Left renal pelvis (tissue), 4 donors: ENCODE results near the gene ONECUT1. TPM values are rescaled to one million over a fixed set of nuclear protein-coding genes. Genes with fewer than 3 reads are reported as not detected.

Experiments
- DNase-seq, 4 donors: peaks; one replicate each; pipeline ENCODE4 v3.0.0-alpha.2; 2013; ENCODE audit warnings: low read depth in 4 of 4, low spot score in 3 of 4
- polyA plus RNA-seq, 4 donors: library from polyadenylated mRNA; unstranded; fragments of 120-200 nt; gene quantifications; one replicate each; pipeline ENCODE4 v1.2.1, GENCODE V29; 2013; ENCODE audit not compliant: insufficient read length in 4 of 4

Gene ONECUT1
- polyA plus RNA-seq, 4 donors, result 0.14 to 0.29 (median 0.20) TPM; not detected in 1

DNA sequence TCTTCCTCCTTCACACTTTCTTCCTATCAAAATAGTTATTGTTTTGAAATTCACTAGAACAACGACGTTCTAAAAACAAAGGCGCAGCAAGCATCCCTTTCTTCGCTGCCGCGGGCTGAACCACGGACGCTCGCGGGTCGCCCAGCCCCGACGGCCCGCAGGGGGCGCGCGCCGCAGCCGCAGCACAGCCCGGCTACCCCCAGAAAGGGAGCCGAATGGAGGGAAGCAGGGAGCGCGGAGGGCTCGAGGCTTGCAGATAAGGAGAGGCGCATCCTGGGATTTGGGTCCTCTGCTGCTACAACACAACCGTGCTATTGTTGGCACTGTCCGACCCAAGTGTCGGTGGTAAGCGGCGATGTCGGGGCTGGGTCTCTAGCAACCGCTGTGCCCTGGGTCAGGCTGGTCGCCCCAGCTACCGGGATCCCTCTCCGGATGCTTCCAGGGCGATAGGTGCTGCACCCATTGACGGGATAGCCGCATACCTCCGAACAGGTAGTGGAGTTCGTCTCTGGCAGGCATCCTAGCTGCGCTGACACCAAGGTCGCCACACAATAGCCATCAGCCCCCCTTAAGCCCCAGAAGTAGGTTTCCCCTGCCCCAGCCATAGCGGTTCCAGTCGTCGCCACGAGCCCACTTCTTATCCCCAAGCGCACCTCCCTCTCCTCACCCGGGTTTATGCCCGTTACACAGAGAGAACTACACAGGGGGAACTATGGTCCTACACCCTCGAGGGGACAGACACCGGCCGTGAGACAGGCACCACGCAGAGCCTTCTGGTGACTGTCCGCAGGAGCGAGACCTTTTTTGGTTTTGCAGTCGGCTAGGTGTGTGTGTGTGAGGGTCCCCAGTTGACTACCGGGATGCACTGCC lies 6.0 kb downstream of the ONECUT1 start:
- DNase-seq, result no peak

DNA sequence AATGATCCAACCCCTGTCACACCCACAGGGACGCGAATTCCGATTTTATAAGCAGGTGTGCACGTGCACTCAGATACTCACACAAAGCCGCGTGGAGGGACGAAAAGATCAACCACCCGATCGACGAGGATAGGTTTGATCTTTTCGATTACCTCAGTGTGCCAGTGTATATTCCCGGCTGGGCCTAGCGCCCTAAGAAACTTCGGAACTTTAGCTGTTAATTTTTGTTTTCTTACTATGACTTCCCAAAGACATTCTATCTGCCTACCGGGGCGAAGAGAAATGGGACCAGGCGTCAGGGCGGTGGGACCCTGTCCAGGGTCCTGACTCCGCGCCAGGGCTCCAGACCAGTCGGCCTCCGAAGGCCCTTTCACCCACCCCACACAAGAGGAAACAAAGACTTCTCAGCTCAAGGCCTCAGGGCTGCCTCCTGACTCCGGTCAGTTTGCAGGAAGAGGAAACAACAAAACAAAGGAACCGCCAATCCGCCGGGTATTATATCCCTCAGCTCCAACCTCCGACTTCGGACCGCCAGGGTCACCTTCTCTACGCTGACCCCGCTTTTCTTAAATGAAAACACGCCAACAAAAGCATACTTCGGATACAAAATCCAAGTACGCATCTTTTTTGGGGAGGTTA lies 6.8 kb downstream of the ONECUT1 start:
- no peak for DNase-seq

DNA sequence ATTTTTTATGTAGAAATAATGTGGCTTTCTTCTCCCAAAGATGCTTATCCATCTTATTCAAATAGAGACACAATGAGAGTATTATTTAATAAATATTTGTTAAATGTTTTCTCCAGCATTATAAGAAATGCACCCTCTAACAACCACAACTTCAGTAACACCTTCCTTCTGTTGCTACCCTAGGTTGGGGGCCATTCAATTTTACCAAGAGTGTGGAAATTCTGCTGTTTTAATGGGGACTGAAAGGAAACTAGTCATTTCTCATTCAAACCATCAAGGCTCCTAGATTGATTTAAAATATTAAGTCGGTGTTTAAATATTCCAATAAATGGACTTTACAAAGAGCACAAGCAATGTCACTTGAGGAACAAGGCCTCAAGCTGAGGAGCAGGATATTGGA lies 7.6 kb downstream of the ONECUT1 start:
- DNase-seq, result no peak

DNA sequence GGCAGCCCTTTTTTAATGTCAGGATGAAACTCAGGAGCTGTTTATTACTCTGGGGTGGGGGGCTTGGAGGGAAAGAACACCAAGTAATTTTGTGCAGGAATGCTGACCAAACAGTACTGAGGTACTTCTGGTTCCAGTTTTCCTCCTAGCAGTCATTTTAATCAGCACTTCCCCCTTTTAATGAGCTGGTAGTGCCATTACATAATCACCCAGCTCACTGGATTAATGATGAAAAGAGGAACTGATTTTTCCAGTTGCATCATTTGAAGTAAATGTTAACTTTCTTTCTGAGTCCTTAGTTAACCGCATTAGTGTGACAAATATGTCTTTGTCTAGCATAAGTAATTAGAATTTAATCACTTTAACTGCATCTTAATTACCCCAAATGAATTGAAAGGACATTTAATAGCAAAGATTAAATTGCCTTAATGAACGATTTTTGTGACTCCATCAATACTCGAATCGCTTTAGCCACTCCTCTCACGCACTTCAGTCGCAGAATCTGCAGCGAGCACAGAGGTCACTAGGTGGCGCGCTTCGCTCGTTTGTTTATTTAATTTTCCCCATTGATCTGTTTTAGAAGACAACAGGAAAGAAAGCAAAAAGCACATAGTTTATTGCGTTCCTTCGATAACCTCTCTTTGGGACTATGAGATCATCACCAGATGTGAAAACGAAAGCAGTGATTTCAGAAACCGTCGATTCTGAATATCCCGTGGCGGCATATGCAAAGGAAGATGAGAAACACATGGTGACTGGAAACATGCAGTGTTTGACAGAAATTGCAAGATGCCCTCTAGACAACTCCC lies 9.8 kb downstream of the ONECUT1 start:
- no peak for DNase-seq

DNA sequence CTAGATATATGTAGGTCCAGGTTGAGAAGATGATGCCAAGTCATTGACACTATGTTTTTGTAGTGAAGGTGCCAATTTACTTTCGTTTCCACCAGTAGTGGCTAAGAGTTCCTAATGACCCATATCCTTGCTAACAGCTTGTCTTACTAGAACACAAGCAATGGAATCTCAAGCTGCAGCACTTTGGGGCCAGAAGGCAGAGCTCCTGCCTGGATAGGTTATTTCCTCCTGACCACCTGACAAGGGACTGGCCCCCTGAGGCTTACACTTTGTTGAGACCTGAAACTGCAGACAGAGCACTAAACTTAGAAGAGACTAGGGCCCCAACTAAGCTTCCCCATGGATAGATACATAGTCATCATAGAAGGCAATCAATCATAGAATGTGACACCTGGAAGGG lies 11.7 kb downstream of the ONECUT1 start:
- no peak for DNase-seq

DNA sequence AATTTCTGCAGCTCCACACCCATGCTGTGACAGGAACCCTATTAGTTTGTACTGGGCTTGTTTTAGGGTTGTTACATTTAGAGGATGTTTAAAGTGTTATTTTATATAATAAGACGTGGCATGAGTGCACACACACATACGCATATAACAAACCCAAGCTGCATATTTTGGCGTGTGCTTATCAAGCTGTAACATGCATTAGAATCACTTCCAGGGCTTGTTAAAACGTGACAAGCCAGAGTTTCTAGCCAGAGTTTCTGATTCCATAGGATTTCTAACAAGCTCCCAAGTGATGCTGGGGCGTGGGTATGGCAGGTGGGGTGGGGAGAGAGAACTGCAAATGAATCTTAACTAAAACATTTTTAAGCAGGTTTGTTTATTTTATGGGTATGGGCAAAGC lies 17.4 kb downstream of the ONECUT1 start:
- DNase-seq, result no peak

DNA sequence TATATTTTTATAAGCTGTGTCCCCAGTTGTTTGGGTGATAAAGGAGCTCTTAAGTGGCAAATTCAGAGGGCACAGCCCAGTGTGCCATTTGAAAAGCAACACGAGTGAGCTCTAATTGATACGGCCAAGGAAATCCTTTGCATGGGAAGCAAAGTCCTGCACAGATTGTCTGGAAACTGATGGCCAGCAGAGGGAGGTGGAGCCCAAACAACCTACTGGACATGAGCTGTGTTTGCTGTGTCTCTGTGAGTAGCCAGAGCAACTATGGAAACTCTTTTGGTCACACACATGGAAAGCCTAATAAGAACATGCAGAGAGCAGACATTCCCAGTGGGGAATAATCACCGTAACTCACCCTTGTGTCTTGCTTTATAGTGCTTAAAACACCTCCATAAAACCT lies 24.4 kb downstream of the ONECUT1 start:
- no peak for DNase-seq

DNA sequence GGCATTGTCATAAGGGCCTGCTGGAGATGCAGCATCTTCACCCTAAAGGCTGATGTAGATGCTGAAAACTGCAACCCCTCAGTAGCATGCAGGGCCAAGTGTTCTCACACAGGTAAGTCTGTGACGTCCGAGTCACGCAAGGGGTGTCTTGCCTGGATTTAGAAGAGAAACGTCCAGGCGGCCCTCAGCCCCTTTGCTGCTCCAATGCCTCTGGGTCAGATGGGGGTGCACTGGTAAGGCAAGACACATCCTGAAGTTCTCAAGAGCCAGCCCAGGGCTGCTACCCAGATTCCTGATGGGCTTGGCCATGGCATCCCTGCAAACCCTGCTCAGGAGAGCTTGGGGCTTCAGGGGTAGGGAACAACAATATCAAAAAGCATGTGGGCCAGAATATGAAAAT lies 25.4 kb downstream of the ONECUT1 start:
- DNase-seq, result no peak

DNA sequence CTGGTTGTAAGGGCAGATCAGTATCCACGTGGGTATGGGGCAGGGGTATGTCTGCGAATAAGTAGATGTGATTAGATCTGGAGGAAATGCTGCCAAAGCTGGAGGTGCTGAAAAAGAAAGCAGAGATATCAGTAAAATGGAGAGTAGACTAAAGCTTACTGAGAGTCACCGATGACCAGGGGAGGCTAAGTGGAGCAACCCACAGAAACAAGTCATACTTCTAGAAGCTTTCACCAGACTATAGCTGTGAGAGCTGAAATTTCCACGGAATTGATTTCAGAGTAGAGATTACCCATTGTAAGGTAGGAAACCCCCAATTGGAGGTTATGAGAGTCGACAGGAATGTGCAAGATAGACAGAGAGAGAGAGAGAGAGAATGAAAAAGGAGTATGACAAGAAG lies 27.5 kb downstream of the ONECUT1 start:
- no peak for DNase-seq

DNA sequence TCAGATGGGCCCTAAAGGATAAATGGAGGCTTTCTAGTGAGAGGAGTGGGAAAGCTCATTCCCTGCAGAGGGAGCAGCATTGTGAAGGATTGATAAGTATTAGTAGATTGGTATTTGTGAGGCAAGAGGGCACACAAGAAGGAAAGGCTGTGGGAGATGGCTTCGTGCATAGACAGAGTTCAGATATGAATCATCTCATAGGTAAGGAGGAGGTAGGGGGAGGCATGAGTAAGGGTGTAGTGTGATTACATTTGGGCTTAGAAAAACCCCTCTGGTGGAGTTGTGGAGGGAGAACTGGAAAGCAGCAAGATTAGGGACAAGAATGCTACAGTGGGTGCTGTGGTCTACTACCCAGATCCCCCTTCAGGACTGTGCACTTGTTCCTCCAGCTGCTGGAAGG lies 29.6 kb downstream of the ONECUT1 start:
- no peak for DNase-seq

DNA sequence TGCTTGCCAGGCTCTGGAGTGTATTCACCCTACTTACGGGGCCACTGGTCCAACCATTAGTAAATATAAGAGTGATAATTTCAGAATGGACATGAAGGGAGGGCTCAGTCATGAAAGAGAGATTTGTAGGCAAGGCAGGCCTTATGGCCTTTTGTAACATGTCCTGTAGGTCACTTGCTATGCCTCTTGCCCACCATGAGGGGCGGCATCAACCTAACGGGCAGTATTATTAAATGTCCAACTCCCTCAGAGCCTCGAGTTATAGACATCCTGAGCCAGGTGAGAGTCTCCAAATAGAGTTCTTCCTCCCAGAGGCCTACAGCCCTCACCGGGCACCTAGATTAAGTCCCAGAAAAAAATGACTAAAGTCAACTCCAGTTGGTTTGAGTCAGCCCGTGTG lies 30.2 kb downstream of the ONECUT1 start:
- DNase-seq, result no peak

DNA sequence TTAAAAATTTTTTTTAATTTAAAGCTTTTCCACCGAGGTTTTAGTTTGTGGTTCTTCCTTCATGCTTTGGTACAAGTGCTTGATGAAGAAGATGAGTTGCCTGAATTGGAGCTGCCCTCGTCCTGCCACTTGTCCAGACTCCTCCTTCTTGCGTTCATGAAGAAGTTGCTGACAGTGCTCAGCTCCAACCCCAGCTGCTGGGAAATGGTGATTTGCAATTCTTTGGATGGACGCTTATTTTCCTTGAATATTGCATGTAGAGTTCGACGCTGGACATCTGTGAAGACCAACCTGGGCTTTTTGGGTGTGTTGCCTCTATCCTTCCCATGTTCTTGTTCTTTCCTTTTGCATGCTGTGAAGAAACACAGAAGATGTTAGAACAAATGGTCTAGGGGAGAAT lies 32.6 kb downstream of the ONECUT1 start:
- DNase-seq, result no peak

DNA sequence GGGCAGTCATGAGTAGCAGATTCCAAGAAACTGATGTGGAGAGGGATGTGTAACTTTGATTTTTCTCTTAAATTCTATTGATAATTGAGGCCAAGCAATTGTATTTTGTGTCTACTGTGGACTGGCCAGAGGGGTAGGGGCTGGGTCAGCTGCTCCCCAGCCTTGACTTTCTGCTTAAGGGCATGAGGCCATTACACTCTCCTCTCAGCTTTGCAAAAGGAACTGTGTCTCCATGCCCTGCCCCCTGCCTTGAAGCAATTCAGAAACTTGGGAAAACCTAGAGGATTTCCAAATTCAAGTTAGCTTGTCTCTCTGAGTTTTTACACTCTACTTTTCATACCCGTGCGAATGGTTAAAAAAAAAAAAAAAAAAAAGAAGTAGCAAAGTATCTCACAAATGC lies 38.6 kb downstream of the ONECUT1 start:
- DNase-seq, result no peak

DNA sequence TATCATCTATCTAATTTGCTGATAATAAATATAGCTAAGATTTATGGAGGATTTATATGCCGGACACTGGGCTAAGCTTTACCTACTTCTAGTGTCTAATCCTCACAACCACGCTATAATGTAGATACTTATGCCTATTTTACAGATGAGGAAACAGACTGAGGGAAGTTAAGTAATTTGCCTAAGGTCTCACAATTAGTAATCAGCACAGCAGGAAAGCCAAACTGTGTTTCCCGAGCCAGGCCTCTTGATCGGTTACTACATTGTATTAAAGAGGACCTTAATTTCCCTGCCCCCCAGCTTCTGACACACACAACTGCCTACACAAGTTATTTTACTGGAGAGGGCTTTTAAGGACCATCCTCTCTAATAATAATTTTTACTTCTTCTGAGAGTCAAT lies 40.9 kb downstream of the ONECUT1 start:
- no peak for DNase-seq

DNA sequence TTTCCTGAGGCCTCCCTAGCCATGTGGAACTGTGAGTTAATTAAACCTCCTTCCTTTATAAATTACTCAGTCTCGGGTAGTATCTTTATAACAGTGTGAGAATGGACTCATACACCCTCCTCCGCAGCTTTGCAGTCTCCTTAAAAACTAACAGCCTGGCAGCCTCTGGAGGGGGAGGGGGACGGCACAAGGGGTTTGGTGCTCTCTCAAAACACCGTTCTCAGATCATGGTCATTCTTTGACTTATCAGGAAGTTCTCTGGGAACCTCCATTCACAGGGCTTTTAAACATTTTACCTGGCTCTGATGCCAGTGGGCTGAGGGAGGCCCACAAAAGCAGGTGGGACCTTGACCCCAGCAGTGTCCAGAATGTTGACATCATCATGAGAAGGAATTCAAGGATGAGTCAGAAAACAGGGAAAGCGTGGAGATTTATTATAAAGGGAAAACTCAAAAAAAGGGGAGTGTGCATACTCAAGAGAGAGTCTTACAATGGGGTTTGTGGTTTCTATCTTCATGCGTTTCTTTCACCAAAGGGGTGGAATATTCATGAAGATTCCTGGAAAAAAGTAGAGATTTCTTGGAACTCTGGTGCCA lies 43.9 kb downstream of the ONECUT1 start:
- no peak for DNase-seq

DNA sequence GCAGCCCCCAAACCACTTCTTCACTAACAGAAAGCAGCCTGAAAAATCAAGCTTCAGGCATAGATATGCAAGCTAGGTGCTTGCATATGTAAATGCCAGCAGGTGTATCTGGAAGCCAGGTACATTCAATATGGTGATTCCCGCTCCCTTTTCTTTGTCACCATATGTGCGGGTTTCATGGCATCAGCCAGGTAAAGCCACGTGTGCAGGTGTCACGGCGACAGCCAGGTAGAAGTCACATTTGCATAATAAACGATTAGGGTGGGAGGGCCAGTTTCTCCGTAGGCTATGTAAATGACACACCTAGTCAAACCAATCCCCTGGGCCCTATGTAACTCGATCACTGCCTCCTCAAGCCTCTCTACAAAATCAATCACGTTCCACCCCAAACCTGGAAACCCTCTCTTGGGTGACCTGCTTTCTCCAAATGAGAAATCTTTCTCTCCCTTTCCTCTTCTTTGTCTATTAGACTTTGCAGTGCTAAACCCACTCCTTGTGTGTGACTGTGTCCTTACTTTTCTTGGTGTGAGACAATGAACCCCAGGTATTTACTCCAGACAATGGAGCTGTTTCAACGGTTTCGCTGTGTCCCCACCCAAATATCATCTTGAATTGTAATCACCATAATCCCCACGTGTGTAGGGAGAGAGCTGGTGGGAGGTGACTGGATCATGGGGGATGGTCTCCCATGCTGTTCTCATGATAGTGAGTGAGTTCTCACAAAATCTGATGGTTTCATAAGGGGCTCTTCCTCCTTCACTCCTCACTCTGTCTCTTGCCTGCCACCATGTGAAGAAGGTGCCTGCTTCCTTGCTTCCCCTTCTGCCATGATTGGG lies 44.6 kb downstream of the ONECUT1 start:
- DNase-seq, result no peak

DNA sequence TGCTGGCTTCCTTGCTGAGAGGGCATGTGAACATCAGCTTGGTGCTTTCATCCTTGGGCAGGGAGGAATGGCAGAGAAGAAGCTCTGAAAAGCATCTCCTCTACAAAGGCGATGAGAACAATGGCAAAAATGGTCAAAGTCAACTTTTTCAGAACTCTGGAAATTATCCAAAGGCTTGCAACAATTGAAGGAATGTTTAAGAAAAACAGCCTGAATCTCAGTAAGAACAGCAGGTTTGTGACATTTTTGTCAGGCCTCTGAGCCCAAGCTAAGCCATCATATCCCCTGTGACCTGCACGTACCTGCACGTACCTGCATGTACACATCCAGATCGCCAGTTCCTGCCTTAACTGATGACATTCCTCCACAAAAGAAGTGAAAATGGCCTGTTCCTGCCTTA lies 51.8 kb downstream of the ONECUT1 start:
- DNase-seq, result no peak

DNA sequence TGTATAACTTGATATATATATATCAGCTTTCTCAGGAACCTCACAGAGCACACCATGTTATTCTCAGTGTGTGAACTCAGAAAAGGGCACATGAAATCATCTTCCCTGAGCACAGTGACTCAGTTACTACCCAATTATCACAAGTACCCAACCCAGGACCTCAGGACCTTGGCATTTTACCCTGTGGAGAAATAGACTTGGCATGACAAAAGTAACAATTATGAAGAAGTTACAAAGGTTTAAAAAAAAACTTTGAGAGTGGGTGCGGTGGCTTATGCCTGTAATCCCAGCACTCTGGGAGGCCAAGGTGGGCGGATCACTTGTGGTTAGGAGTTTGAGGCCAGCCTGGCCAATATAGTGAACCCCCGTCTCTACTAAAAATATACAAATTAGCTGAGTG lies 52.4 kb downstream of the ONECUT1 start:
- no peak for DNase-seq

DNA sequence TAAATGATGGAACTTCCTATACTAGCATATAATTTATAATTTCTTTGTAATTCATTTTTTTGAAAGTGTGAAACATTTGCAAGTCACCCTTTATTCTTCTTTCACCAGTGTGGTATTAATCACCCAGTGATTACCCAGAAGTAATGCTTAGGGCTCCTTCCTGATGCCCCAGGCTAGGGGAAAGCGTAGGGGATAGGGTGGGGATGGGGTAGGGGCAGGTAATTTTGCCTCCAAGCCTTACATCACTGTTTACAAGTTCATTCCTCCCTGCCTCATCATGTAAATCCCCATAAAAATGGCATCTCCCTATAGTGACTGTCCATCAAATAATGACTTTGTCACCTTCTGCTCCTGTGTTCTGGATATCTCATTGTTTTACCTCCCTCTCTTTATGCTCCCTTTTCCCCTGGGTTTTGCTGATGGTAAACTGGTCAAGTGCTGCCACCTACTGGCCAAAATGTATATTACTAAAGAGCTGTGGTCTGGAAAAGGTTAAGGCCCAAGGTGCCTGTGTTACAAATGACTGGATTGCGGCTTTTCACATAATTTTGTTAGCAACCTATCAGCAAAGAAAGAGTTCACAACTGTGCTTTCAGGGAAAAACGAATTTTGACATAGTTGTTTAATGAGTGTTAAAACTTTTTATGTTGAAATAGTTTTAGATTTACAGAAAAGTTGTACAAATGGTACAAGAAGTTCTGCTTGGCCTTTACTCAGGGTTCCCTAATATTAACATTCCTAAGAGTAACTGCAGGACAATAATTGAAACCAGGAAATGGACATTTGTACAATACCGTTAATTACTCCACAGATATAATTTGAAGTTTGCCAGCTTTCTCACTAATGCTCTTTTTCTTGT lies 54.7 kb downstream of the ONECUT1 start:
- DNase-seq, result peak; percentile 44 to 65 (median 55)
